Spleen (tissue), 7 donors: Measurements from ENCODE around the gene SH3RF3.

Experiments
- POLR2A ChIP-seq, 3 donors: fragments of 450-650 bp; IDR thresholded peaks; one replicate each; pipeline ENCODE4 v1.5.1; 2017; ENCODE audit warnings: antibody characterized with exemption in 3 of 3, mild to moderate bottlenecking in 1 of 3
- POLR2AphosphoS5 ChIP-seq, 3 donors: sonication (generic); formaldehyde crosslinking; IDR thresholded peaks; one replicate each; pipeline ENCODE4 v1.5.1; 2017; ENCODE audit warnings: antibody characterized with exemption in 3 of 3
- TF ChIP-seq, protein P1 (sequence below), 11 experiments: fragments of 200-600 bp in 7 of 11; fragments of 450-650 bp in 4 of 11; sonication (generic) in 4 of 11; IDR thresholded peaks in 8 of 11; conservative IDR thresholded peaks in 3 of 11; 1 replicate in 7 of 11; 2 replicates in 4 of 11; pipeline versions ENCODE4 v1.4.0 to v1.8.0; 2016 to 2021; ENCODE audit warnings: antibody characterized with exemption in 11 of 11, inconsistent platforms in 4 of 11, mild to moderate bottlenecking in 1 of 11
- donor health status: DM: no; HTN: no; CAD: no; lungs with moderate emphysema.
- donor health status: DM: no; HTN: no; CAD: no.
- donor health status: DM: no; HTN: no; CAD: no.

DNA sequence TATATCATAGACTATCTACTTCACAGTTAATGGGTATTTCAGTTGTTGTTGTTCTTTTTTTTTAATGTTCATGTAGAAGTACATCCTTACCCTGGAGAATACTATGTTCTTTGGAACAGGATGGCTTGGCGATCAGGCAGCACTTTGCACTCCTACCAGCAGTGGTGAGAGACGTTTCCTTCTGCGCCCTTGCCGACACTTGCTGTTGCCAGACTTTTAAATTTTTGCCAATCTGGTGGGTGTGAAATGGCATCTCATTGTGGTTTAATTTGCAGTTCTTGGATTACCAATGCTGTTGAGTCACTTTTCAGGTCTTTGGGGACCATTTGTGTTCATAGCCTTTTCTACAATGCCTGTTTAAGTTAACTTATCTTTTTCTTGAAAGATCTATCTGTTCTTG is 197.3 kb downstream of the SH3RF3 start:
- TF ChIP-seq, protein P1, sequence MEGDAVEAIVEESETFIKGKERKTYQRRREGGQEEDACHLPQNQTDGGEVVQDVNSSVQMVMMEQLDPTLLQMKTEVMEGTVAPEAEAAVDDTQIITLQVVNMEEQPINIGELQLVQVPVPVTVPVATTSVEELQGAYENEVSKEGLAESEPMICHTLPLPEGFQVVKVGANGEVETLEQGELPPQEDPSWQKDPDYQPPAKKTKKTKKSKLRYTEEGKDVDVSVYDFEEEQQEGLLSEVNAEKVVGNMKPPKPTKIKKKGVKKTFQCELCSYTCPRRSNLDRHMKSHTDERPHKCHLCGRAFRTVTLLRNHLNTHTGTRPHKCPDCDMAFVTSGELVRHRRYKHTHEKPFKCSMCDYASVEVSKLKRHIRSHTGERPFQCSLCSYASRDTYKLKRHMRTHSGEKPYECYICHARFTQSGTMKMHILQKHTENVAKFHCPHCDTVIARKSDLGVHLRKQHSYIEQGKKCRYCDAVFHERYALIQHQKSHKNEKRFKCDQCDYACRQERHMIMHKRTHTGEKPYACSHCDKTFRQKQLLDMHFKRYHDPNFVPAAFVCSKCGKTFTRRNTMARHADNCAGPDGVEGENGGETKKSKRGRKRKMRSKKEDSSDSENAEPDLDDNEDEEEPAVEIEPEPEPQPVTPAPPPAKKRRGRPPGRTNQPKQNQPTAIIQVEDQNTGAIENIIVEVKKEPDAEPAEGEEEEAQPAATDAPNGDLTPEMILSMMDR (IDR thresholded peaks at IDR 0.05 in 8 of 11, conservative IDR thresholded peaks at IDR 0.05 in 3 of 11): no peak
- TF ChIP-seq POLR2A (IDR thresholded peaks at IDR 0.05) (no peak), POLR2AphosphoS5 (IDR thresholded peaks at IDR 0.05) (no peak)
